HepG2 (cell line): ENCODE results near the gene CAMSAP2. TPM values are rescaled to one million over a fixed set of nuclear protein-coding genes. Genes with fewer than 3 reads are reported as not detected.

Experiments used
- ATAC-seq: fragments of 200-7000 bp; cut with Tn5 transposase; 3 replicates; pipeline ENCODE4 v1.9.1; 2020; ENCODE audit warnings: mild to moderate bottlenecking, moderate library complexity
- BruUV-seq: library from RNA; stranded (reverse); fragments of 400-500 nt; replicated peaks from 2 replicates; lab custom pipeline; 2021; lab: Mats Ljungman, UMichigan
- CTCF ChIA-PET: fragments of 300-600 bp; formaldehyde crosslinking; extraction: SDS; loops from one replicate; lab custom pipeline; 2021; ENCODE audit warnings: low total read pairs, inconsistent platforms, low intra/inter-chr PET ratio; lab: Yijun Ruan, JAX
- POLR2A ChIA-PET: fragments of 350-600 bp; sonication (Branson Sonifier 250); formaldehyde crosslinking; loops from one replicate; lab custom pipeline; 2020; ENCODE audit warnings: antibody characterized with exemption, inconsistent platforms; lab: Yijun Ruan, JAX
- DNase-seq: peaks from one replicate; pipeline ENCODE4 v3.0.0-alpha.2; 2015; ENCODE audit warnings: low spot score
- FAIRE-seq: peaks from 3 replicates; lab custom pipeline; 2011; peaks lifted over from hg19 to GRCh38; lab: Jason Lieb, UNC
- H2AFZ ChIP-seq: one replicate; pipeline ENCODE4 v1.6.1; 2011; ENCODE audit warnings: low read length, inconsistent platforms
- H3K27ac ChIP-seq: fragments of 300-600 bp; 3 replicates; pipeline ENCODE4 v1.8.0; 2011; ENCODE audit warnings: mixed run types, mild to moderate bottlenecking, mixed read lengths, low read length, inconsistent platforms; ENCODE audit not compliant: insufficient read depth; ENCODE audit errors: extremely low read length
- H3K27me3 ChIP-seq, 2 experiments: fragments of 200-600 bp in 1 of 2; 2 replicates in 1 of 2; 3 replicates in 1 of 2; pipeline versions ENCODE4 v1.6.0 to v1.8.0; 2011; ENCODE audit warnings: low read length in 2 of 2, mild to moderate bottlenecking in 2 of 2, moderate library complexity in 2 of 2, inconsistent platforms in 1 of 2; ENCODE audit not compliant: insufficient read depth in 2 of 2, control insufficient read depth in 1 of 2
- H3K36me3 ChIP-seq, 2 experiments: fragments of 200-600 bp in 1 of 2; replicated peaks in 1 of 2; 2 replicates in 1 of 2; 3 replicates in 1 of 2; pipeline versions ENCODE4 v1.5.1 to v1.8.0; 2011; ENCODE audit warnings: low read length in 2 of 2, inconsistent platforms in 1 of 2; ENCODE audit not compliant: insufficient read depth in 2 of 2, control insufficient read depth in 1 of 2
- H3K4me1 ChIP-seq: 2 replicates; pipeline ENCODE4 v1.5.1; 2012; ENCODE audit warnings: low read length, inconsistent platforms; ENCODE audit not compliant: insufficient read depth
- H3K4me2 ChIP-seq: 2 replicates; pipeline ENCODE4 v1.6.0; 2011; ENCODE audit warnings: low read depth, low read length, inconsistent platforms
- H3K4me3 ChIP-seq, 3 experiments: fragments of 200-600 bp in 1 of 3; sonication (generic), shearing (Covaris generic) in 1 of 3; replicated peaks in 1 of 3; 2 replicates each; pipeline ENCODE4 v1.5.1; 2011 to 2016; ENCODE audit warnings: low read length in 3 of 3, inconsistent platforms in 2 of 3, low read depth in 2 of 3, mild to moderate bottlenecking in 2 of 3, control low read depth in 1 of 3, mixed read lengths in 1 of 3; ENCODE audit not compliant: insufficient read depth in 1 of 3
- H3K79me2 ChIP-seq: one replicate; pipeline ENCODE4 v1.6.1; 2011; ENCODE audit warnings: low read length, inconsistent platforms; ENCODE audit not compliant: insufficient read depth
- H3K9ac ChIP-seq: 2 replicates; pipeline ENCODE4 v1.6.0; 2011; ENCODE audit warnings: mild to moderate bottlenecking, low read depth, low read length, inconsistent platforms; ENCODE audit not compliant: insufficient read depth
- H3K9me3 ChIP-seq: 2 replicates; pipeline ENCODE4 v1.5.1; 2012; ENCODE audit warnings: mild to moderate bottlenecking, low read length
- H4K20me1 ChIP-seq: 2 replicates; pipeline ENCODE4 v1.6.0; 2011; ENCODE audit warnings: inconsistent platforms, mild to moderate bottlenecking, low read length, moderate library complexity; ENCODE audit not compliant: insufficient read depth
- CEBPG ChIP-seq: IDR thresholded peaks from 2 replicates; pipeline ENCODE4 v1.6.1; 2016
- FOSL1 ChIP-seq: sonication (generic); formaldehyde crosslinking; IDR thresholded peaks from 2 replicates; pipeline ENCODE4 v1.9.0; 2021; ENCODE audit warnings: missing genetic modification reagents, borderline replicate concordance
- ISX ChIP-seq: sonication (generic); formaldehyde crosslinking; conservative IDR thresholded peaks from 2 replicates; pipeline ENCODE4 v1.5.0; 2020; ENCODE audit warnings: missing genetic modification reagents
- KDM4B ChIP-seq: sonication (generic); formaldehyde crosslinking; IDR thresholded peaks from 2 replicates; pipeline ENCODE4 v1.4.0; 2020; ENCODE audit warnings: missing genetic modification reagents
- NFATC3 ChIP-seq: sonication (generic); formaldehyde crosslinking; IDR thresholded peaks from 2 replicates; pipeline ENCODE4 v1.5.1; 2020; ENCODE audit warnings: mild to moderate bottlenecking, missing genetic modification reagents
- NFKB2 ChIP-seq: sonication (generic); formaldehyde crosslinking; IDR thresholded peaks from 2 replicates; pipeline ENCODE4 v1.4.0; 2020; ENCODE audit warnings: missing genetic modification reagents, borderline replicate concordance
- NFYC ChIP-seq: IDR thresholded peaks from 2 replicates; pipeline ENCODE4 v1.6.1; 2016; ENCODE audit warnings: missing genetic modification reagents, missing compliant biosample characterization
- NRL ChIP-seq: sonication (generic); formaldehyde crosslinking; IDR thresholded peaks from 2 replicates; pipeline ENCODE4 v1.5.0; 2020; ENCODE audit warnings: missing genetic modification reagents, mild to moderate bottlenecking, moderate library complexity, borderline replicate concordance
- ONECUT2 ChIP-seq: sonication (generic); formaldehyde crosslinking; IDR thresholded peaks from 2 replicates; pipeline ENCODE4 v1.4.0; 2020; ENCODE audit warnings: missing genetic modification reagents
- RAD51 ChIP-seq: fragments of 450-650 bp; IDR thresholded peaks from 2 replicates; pipeline ENCODE4 v1.6.1; 2016; ENCODE audit warnings: borderline replicate concordance
- RFX3 ChIP-seq: IDR thresholded peaks from 2 replicates; pipeline ENCODE4 v1.6.1; 2016; ENCODE audit warnings: missing biosample characterization, missing genetic modification reagents
- UBTF ChIP-seq: sonication (generic); formaldehyde crosslinking; IDR thresholded peaks from 2 replicates; pipeline ENCODE4 v1.4.0; 2020; ENCODE audit warnings: mild to moderate bottlenecking, missing genetic modification reagents
- ZFX ChIP-seq: sonication (generic); formaldehyde crosslinking; IDR thresholded peaks from 2 replicates; pipeline ENCODE4 v1.4.0; 2020; ENCODE audit warnings: mild to moderate bottlenecking, low read depth, missing genetic modification reagents, moderate library complexity
- ZNF329 ChIP-seq: sonication (generic); formaldehyde crosslinking; IDR thresholded peaks from 2 replicates; pipeline ENCODE4 v1.9.0; 2021; ENCODE audit warnings: low read depth, mild to moderate bottlenecking, missing genetic modification reagents
- ZNF501 ChIP-seq: sonication (generic); formaldehyde crosslinking; IDR thresholded peaks from 2 replicates; pipeline ENCODE4 v1.5.1; 2020; ENCODE audit warnings: mild to moderate bottlenecking, moderate library complexity, missing genetic modification reagents
- ZNF550 ChIP-seq: sonication (generic); formaldehyde crosslinking; IDR thresholded peaks from 2 replicates; pipeline ENCODE4 v1.4.0; 2020; ENCODE audit warnings: mild to moderate bottlenecking, missing genetic modification reagents, borderline replicate concordance
- ZNF598 ChIP-seq: sonication (generic); formaldehyde crosslinking; IDR thresholded peaks from 2 replicates; pipeline ENCODE4 v1.5.1; 2020; ENCODE audit warnings: mild to moderate bottlenecking, missing genetic modification reagents, borderline replicate concordance
- ZNF709 ChIP-seq: sonication (generic); formaldehyde crosslinking; IDR thresholded peaks from 2 replicates; pipeline ENCODE4 v1.5.0; 2020; ENCODE audit warnings: mild to moderate bottlenecking, missing genetic modification reagents
- ZNF75D ChIP-seq: sonication (generic); formaldehyde crosslinking; IDR thresholded peaks from 2 replicates; pipeline ENCODE4 v1.8.1; 2023; ENCODE audit warnings: missing genetic modification reagents, mild to moderate bottlenecking, borderline replicate concordance
- WGBS: methylation state at CpG from one replicate; pipeline ENCODE4 v1.1.6; 2017; ENCODE audit warnings: low lambda C conversion rate; 5-methylcytosine and 5-hydroxymethylcytosine counted together
- in situ Hi-C: cut with HindIII; loops from 2 replicates; pipeline ENCODE4 v1.10.0; 2017; ENCODE audit warnings: low pct_unique_long_range_greater_than_20kb; ENCODE audit not compliant: extremely low pct_ligation_motif_present
- intact Hi-C: fragments of 100-400 bp; cut with micrococcal nuclease; formaldehyde crosslinking; loops from one replicate; pipeline ENCODE4 v1.10.0; 2022; ENCODE audit not compliant: unreplicated experiment
- polyA plus RNA-seq, 8 experiments: library from polyadenylated mRNA; depleted of rRNA in 3 of 8; stranded (reverse) in 7 of 8; unstranded in 1 of 8; fragments of >200 nt; fragmentation: Illumina TruSeq in 4 of 8; extraction: Trizol in 4 of 8; gene quantifications; 2 replicates each; pipeline versions ENCODE4 v1.2.1 to v1.2.3, GENCODE V29; 2011 to 2016; ENCODE audit warnings: low read depth in 4 of 8, missing spikeins in 1 of 8, mixed read lengths in 1 of 8; ENCODE audit not compliant: insufficient read depth in 1 of 8
- total RNA-seq, 5 experiments: library from RNA; depleted of rRNA; stranded (reverse); fragments of >200 nt; fragmentation: Illumina TruSeq; extraction: Trizol; gene quantifications; 2 replicates each; pipeline ENCODE4 v1.2.3, GENCODE V29; 2016; ENCODE audit warnings: low read depth in 1 of 5
- TF ChIP-seq, protein P1 (sequence below): sonication (generic); formaldehyde crosslinking; IDR thresholded peaks from 2 replicates; pipeline ENCODE4 v1.5.1; 2020; ENCODE audit warnings: mild to moderate bottlenecking, missing genetic modification reagents, moderate library complexity

Gene CAMSAP2
- total and polyA plus RNA-seq, 2 of the 13 experiments (the other 11 are each of a cell fraction or from before 2014, with no cell fraction given), result 3.4 to 8.2 TPM

- TF ChIP-seq, protein P1, sequence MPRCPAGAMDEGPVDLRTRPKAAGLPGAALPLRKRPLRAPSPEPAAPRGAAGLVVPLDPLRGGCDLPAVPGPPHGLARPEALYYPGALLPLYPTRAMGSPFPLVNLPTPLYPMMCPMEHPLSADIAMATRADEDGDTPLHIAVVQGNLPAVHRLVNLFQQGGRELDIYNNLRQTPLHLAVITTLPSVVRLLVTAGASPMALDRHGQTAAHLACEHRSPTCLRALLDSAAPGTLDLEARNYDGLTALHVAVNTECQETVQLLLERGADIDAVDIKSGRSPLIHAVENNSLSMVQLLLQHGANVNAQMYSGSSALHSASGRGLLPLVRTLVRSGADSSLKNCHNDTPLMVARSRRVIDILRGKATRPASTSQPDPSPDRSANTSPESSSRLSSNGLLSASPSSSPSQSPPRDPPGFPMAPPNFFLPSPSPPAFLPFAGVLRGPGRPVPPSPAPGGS, result no peak
- TF ChIP-seq ZNF501 (CRISPR knock-in tag) (peak; percentile 0; the same call in 1 of the 2 replicates), NRL (CRISPR knock-in tag) (no peak)
These were observed 157.3 kb downstream of the CAMSAP2 start (continued) for GRCh38 chr1:200895801-200896530.

- CTCF ChIA-PET, result no interaction called here
- Histone ChIP-seq H3K27ac (peak overlapping the region; percentile 79), H3K4me3 (peak overlapping the region; percentile 15 to 76 (median 61); a peak in 5 of 6 replicates), H3K4me1 (peaks cover 88% of the 10 kb centered on the region), H3K27me3 (no peaks in the 10 kb centered on the region), H3K9ac (peak overlapping the region; percentile 48), H3K4me2 (peak overlapping the region; percentile 87), H3K36me3 (peaks cover 6 to 16% of the 10 kb centered on the region in 2 experiments; a peak in 4 of 5 replicates), H4K20me1 (no peaks in the 10 kb centered on the region), H3K79me2 (peaks cover 19% of the 10 kb centered on the region), H2AFZ (no peak overlapping the region), H3K9me3 (no peaks in the 10 kb centered on the region)
- intact Hi-C loops (loop anchor here (10.0 kb wide), 1 partner anchor 218 kb away; the partner anchor contains the start of gene CACNA1S), in situ Hi-C loops (no loop called here)
- FAIRE-seq (peak; percentile 95), DNase-seq (peak; percentile 93), ATAC-seq (peak; percentile 46)
- POLR2A ChIA-PET, result interaction anchor here (0.6 to 4.6 kb wide), 14 partner anchors 9 to 595 kb away, joined by 3 to 129 read pairs (median 4); partner anchors contain the start of gene DDX59
- whole genome bisulfite sequencing, result 4% methylated on average over 5 of the region's 10 CpGs
- no TSS peak for BruUV-seq
- TF ChIP-seq RFX3 (no peak), ZFX (CRISPR knock-in tag) (peak; percentile 62), NFYC (CRISPR knock-in tag) (no peak), NFATC3 (CRISPR knock-in tag) (no peak), ZNF550 (CRISPR knock-in tag) (no peak), ZNF75D (CRISPR knock-in tag) (no peak), FOSL1 (CRISPR knock-in tag) (peak; percentile 91), NFKB2 (CRISPR knock-in tag) (no peak), ONECUT2 (CRISPR knock-in tag) (no peak), RAD51 (no peak), ISX (CRISPR knock-in tag) (no peak), ZNF598 (no peak), KDM4B (CRISPR knock-in tag) (0 out of 2 replicates have a peak, but pooled peaks have one; percentile 76), ZNF329 (CRISPR knock-in tag) (no peak), CEBPG (CRISPR knock-in tag) (peak; percentile 96), ZNF709 (CRISPR knock-in tag) (no peak), UBTF (CRISPR knock-in tag) (peak; percentile 73)
These were observed 158.0 kb downstream of the CAMSAP2 start for GRCh38 chr1:200896531-200897196.
